NB4 (cell line): ENCODE measurements around the gene SLC25A47.

Experiments used
- CTCF ChIP-seq: IDR thresholded peaks from one replicate; pipeline ENCODE4 v1.5.1; 2012; ENCODE audit warnings: low read depth, low read length
- MYC ChIP-seq: IDR thresholded peaks from 2 replicates; pipeline ENCODE4 v1.6.1; 2011; ENCODE audit warnings: low read depth, low read length

- TF ChIP-seq CTCF = no peak
- TF ChIP-seq MYC = no peak
These were observed 1.5 kb upstream of the SLC25A47 start for GRCh38 chr14:100321473-100322137.
